ENCODE data around the gene ZNF687. TPM values are rescaled to one million over a fixed set of nuclear protein-coding genes. Genes with fewer than 3 reads are reported as not detected.

The ZNF687 gene
- total RNA-seq, 2 experiments from 2014 or later, result 20.9 to 22.0 TPM

DNA sequence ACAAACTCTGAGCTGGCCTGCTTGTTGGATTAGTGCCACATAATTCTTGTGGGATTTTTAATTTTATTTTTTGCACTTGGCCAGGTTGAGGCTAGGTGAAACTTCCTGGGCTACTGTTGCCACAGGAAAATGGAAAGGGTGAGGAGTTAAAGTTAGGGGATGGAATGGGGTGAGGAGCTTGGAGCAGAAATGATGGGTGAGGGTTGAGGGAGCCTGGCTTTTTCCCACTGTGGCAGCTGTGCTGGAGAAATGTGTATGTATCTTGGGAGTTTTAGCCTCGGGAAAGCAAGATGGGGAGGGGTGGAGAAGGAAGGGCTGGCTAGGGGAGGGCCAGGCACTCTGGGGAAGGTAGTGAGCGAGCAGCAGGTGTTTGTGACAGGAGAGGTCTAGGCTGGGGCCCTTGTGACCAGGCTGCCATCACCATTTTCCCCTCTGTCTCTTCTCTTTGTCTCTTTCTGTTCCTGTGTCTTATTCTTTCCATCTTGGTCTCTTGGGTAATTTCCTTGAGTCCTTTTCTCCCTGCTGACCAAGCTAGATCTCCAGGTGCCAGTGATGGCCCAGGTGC, 2.0 kb downstream of the ZNF687 start:
- no peaks in the 10 kb centered on the region for H3K27me3 Mint-ChIP-seq (ENCODE audit: low read depth)
- H3K4me3 Mint-ChIP-seq, result peak overlapping the region; percentile 98
- intact Hi-C loops (cut with micrococcal nuclease), result loop anchor here (5.0 to 10.0 kb wide), 4 partner anchors 228 to 623 kb away; partner anchors contain the start of genes C2CD4D, CGN, SNX27 and THEM4
- H3K4me1 Mint-ChIP-seq (ENCODE audit: low read depth), result peaks cover 32% of the 10 kb centered on the region
- H3K36me3 Mint-ChIP-seq (ENCODE audit: low read depth), result peaks cover 6% of the 10 kb centered on the region
- CTCF ChIA-PET, result interaction anchor here (0.9 to 2.6 kb wide), 4 partner anchors 17 to 184 kb away, joined by 3 to 14 read pairs (median 6); no protein-coding TSS in a partner anchor
- DNase-seq, result no peak
- H3K27ac Mint-ChIP-seq, result peak overlapping the region; percentile 89
- no peaks in the 10 kb centered on the region for H3K9me3 Mint-ChIP-seq

DNA sequence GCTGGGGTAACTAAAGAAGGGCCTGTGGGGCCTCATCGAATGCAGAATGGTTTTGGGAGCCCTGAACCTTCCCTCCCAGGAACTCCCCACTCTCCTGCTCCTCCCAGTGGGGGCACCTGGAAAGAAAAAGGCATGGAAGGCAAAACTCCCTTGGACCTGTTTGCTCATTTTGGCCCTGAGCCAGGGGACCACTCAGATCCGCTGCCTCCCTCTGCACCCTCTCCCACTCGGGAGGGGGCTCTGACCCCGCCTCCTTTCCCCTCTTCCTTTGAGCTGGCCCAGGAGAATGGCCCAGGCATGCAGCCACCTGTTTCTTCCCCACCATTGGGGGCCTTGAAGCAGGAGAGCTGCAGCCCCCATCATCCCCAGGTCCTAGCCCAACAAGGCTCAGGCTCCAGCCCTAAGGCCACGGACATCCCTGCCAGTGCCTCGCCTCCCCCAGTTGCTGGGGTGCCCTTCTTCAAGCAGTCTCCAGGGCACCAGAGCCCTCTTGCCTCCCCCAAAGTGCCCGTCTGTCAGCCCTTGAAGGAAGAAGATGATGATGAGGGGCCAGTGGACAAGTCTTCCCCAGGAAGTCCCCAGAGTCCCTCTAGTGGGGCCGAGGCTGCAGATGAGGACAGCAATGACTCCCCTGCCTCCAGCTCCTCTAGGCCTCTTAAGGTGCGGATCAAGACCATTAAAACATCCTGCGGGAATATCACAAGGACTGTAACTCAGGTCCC, 4.7 kb downstream of the ZNF687 start:
- peaks cover 35% of the 10 kb centered on the region for H3K4me1 Mint-ChIP-seq (ENCODE audit: low read depth)
- no peak for DNase-seq
- H3K27ac Mint-ChIP-seq, result no peak overlapping the region
- CTCF ChIA-PET, result no interaction called here
- H3K4me3 Mint-ChIP-seq, result no peak overlapping the region
- no peaks in the 10 kb centered on the region for H3K27me3 Mint-ChIP-seq (ENCODE audit: low read depth)
- H3K9me3 Mint-ChIP-seq, result no peaks in the 10 kb centered on the region
- intact Hi-C loops (cut with micrococcal nuclease), result loop anchor here (10.0 kb wide), 1 partner anchor 328 kb away; the partner anchor contains the start of gene SNX27
- peaks cover 14% of the 10 kb centered on the region for H3K36me3 Mint-ChIP-seq (ENCODE audit: low read depth)

DNA sequence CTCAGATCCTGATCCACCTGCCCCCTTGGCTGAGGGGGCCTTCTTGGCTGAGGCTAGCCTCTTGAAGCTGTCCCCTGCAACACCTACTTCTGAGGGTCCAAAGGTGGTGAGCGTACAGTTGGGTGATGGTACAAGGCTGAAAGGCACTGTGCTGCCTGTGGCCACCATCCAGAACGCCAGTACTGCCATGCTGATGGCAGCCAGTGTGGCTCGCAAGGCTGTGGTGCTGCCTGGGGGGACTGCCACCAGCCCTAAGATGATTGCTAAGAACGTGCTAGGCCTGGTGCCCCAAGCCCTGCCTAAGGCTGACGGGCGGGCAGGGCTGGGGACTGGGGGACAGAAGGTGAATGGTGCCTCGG, 5.2 kb downstream of the ZNF687 start:
- no peak for DNase-seq
- no peaks in the 10 kb centered on the region for H3K9me3 Mint-ChIP-seq
- H3K27ac Mint-ChIP-seq, result no peak overlapping the region
- H3K4me3 Mint-ChIP-seq, result no peak overlapping the region
- H3K27me3 Mint-ChIP-seq (ENCODE audit: low read depth), result no peaks in the 10 kb centered on the region
- H3K4me1 Mint-ChIP-seq (ENCODE audit: low read depth), result peaks cover 35% of the 10 kb centered on the region
- peaks cover 12% of the 10 kb centered on the region for H3K36me3 Mint-ChIP-seq (ENCODE audit: low read depth)
- CTCF ChIA-PET, result no interaction called here
- intact Hi-C loops (cut with micrococcal nuclease), result loop anchor here (10.0 kb wide), 1 partner anchor 327 kb away; the partner anchor contains the start of gene SNX27

DNA sequence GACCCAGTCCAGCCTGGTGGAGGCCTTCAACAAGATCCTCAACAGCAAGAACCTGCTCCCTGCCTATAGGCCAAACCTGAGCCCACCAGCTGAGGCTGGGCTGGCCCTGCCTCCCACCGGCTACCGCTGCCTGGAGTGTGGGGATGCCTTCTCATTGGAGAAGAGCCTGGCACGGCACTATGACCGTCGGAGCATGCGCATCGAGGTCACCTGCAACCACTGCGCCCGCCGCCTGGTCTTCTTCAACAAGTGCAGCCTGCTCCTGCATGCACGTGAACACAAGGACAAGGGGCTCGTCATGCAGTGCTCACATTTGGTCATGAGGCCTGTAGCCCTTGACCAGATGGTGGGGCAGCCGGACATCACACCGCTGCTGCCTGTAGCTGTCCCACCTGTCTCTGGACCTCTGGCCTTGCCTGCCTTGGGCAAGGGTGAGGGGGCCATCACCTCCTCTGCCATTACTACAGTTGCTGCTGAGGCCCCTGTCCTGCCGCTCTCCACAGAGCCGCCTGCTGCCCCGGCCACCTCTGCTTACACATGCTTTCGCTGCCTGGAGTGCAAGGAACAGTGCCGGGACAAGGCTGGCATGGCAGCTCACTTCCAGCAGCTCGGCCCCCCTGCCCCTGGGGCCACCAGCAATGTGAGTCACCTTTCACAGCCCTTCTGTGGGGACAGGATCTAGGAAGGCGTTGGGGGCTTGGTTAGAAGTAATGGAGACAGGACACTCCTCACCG, 5.8 kb downstream of the ZNF687 start:
- Mint-ChIP-seq H3K36me3 (ENCODE audit: low read depth) (peaks cover 15% of the 10 kb centered on the region), H3K27me3 (ENCODE audit: low read depth) (no peaks in the 10 kb centered on the region), H3K9me3 (no peaks in the 10 kb centered on the region), H3K4me3 (no peak overlapping the region), H3K27ac (no peak overlapping the region), H3K4me1 (ENCODE audit: low read depth) (peaks cover 34% of the 10 kb centered on the region)
- no peak for DNase-seq
- intact Hi-C loops (cut with micrococcal nuclease), result loop anchor here (10.0 kb wide), 1 partner anchor 327 kb away; the partner anchor contains the start of gene SNX27
- CTCF ChIA-PET, result no interaction called here

DNA sequence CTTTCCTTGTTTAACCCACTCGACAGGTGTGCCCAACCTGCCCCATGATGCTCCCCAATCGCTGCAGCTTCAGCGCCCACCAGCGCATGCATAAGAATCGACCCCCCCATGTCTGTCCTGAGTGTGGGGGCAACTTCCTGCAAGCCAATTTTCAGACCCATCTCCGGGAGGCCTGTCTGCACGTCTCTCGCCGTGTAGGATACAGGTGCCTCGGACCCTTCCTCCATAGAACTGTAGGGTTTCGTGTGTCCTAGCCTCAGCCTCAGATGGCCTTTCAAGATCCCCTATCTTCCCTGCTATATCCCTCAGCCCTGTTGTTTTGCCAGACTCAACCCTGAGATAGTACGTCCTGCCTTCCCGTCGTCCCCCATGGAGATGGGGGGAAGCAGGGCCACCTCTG, 6.4 kb downstream of the ZNF687 start:
- Mint-ChIP-seq H3K9me3 (no peaks in the 10 kb centered on the region), H3K27ac (peak overlapping the region; percentile 20), H3K4me1 (ENCODE audit: low read depth) (peaks cover 28% of the 10 kb centered on the region), H3K36me3 (ENCODE audit: low read depth) (peaks cover 19% of the 10 kb centered on the region), H3K4me3 (no peak overlapping the region), H3K27me3 (ENCODE audit: low read depth) (no peaks in the 10 kb centered on the region)
- intact Hi-C loops (cut with micrococcal nuclease), result loop anchor here (10.0 kb wide), 1 partner anchor 326 kb away; the partner anchor contains the start of gene SNX27
- CTCF ChIA-PET, result no interaction called here
- DNase-seq, result no peak

DNA sequence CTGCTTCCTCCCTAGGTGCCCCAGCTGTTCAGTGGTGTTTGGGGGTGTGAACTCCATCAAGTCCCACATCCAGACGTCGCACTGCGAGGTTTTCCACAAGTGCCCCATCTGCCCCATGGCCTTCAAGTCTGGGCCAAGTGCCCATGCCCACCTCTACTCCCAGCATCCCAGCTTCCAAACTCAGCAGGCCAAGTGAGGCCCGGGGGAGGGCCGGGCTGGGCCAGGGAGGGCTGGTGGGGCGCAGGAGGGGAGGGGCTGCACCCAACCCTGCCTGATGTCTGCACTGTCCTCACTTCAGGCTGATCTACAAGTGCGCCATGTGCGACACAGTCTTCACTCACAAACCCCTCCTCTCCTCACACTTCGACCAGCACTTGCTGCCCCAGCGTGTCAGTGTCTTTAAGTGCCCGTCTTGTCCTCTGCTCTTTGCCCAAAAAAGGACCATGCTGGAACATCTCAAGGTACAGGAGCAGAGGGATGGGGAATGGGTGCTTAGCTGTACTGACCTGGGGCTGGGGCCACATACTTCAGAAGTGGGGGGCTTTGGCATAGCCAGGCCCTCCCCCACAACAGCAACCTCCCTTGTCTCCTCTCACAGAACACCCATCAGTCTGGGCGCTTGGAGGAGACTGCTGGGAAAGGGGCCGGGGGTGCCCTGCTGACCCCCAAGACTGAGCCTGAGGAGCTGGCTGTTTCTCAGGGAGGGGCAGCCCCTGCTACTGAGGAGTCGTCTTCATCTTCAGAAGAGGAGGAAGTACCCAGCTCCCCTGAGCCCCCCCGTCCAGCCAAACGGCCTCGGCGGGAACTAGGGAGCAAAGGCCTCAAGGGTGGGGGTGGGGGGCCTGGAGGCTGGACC, 7.2 kb downstream of the ZNF687 start:
- H3K27ac Mint-ChIP-seq, result peak overlapping the region; percentile 1
- DNase-seq, result no peak
- no peaks in the 10 kb centered on the region for H3K27me3 Mint-ChIP-seq (ENCODE audit: low read depth)
- H3K9me3 Mint-ChIP-seq, result no peaks in the 10 kb centered on the region
- intact Hi-C loops (cut with micrococcal nuclease), result loop anchor here (10.0 kb wide), 1 partner anchor 325 kb away; the partner anchor contains the start of gene SNX27
- CTCF ChIA-PET, result no interaction called here
- no peak overlapping the region for H3K4me3 Mint-ChIP-seq
- H3K36me3 Mint-ChIP-seq (ENCODE audit: low read depth), result peaks cover 19% of the 10 kb centered on the region
- H3K4me1 Mint-ChIP-seq (ENCODE audit: low read depth), result peaks cover 20% of the 10 kb centered on the region

DNA sequence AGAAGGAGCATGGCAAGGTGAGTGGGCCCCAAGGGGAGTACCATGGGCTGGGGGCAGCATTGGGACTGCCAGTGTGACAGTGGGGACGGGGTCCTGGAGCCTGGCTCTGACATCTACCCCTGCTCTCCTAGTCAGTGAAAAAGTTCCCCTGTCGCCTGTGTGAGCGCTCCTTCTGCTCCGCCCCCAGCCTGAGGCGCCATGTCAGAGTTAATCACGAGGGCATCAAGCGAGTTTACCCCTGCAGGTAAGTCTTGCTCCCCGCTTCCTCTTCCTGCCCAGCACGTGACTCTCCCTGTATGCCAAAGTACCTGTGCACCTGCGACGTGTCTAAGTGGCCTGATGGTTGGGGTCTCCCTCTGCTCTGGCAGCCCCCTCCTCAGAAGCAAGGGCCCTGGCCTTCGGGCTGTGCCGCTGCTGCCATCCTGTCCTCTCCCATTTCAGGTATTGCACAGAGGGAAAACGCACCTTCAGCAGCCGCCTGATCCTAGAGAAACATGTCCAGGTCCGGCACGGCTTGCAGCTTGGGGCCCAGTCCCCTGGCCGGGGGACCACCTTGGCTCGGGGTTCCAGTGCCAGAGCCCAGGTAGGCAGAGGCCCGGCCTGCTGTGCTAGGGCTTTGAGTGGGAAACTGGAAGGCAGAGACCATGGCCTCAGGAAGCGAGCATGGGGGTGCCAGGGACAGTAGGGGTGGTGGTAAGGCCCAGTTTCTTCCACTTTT, 8.1 kb downstream of the ZNF687 start:
- Mint-ChIP-seq H3K4me1 (ENCODE audit: low read depth) (peaks cover 18% of the 10 kb centered on the region), H3K4me3 (no peak overlapping the region), H3K27me3 (ENCODE audit: low read depth) (no peaks in the 10 kb centered on the region), H3K27ac (peak overlapping the region; percentile 36), H3K36me3 (ENCODE audit: low read depth) (peaks cover 23% of the 10 kb centered on the region), H3K9me3 (no peaks in the 10 kb centered on the region)
- no peak for DNase-seq
- CTCF ChIA-PET, result no interaction called here
- intact Hi-C loops (cut with micrococcal nuclease), result loop anchor here (10.0 kb wide), 1 partner anchor 325 kb away; the partner anchor contains the start of gene SNX27

DNA sequence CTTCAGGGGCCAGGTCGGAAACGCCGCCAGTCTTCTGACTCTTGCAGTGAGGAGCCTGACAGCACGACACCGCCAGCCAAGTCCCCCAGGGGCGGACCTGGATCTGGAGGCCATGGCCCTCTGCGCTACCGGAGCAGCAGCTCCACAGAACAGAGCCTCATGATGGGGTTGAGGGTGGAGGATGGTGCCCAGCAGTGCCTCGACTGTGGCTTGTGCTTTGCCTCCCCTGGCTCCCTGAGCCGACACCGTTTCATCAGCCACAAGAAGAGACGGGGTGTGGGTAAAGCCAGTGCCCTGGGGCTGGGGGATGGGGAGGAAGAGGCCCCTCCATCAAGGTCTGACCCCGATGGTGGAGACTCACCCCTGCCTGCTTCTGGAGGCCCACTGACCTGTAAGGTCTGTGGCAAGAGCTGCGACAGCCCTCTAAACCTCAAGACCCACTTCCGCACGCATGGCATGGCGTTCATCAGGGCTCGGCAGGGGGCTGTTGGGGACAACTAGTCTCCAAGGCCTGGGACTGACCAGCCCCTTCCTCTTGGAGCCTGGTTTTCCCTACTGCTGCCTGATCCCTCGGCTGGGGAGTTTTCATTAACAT, 8.7 kb downstream of the ZNF687 start:
- no peaks in the 10 kb centered on the region for H3K27me3 Mint-ChIP-seq (ENCODE audit: low read depth)
- H3K4me1 Mint-ChIP-seq (ENCODE audit: low read depth), result peaks cover 18% of the 10 kb centered on the region
- no peak overlapping the region for H3K27ac Mint-ChIP-seq
- peaks cover 24% of the 10 kb centered on the region for H3K36me3 Mint-ChIP-seq (ENCODE audit: low read depth)
- no peak overlapping the region for H3K4me3 Mint-ChIP-seq
- DNase-seq, result no peak
- CTCF ChIA-PET, result no interaction called here
- intact Hi-C loops (cut with micrococcal nuclease), result no loop called here
- no peaks in the 10 kb centered on the region for H3K9me3 Mint-ChIP-seq

DNA sequence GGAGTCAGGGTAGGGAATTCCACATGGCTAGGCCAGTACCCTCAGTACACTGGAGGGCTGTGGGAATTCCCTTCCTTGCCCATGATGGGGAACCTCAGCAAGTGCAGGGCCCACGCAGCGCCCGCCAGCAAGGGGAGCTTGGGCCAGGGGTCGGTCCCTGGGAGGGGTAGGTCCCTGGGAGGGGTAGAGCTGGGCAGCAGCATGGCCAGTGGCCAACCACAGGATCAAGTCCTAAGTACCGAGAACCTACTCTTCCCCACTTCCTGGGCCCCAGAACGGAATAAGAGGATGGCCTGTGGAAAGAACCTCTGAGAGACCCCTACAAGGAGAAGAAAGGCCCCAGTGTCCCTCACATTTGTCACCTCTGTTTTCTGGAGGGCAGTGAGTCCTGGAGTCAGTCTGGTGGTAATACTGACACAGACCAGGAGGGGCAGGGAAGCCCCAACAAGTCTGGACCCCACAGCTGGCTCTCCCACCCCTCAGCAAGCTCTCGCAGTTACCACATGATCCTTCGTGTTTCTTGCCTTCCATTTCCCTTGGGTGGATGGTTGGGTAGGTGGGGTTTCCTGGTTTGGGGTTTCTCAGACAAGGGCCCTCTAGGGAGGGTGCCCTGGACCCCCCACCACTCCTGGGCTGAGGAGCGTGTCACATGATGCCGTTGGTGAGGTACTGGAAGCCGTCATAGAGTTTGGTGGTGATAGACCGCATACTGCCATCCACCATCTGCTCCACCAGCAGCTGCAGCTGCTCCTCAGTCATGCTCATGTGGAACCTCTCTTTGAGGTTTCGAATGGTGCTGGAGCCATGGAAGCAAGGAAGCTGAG, 10.3 kb downstream of the ZNF687 start:
- intact Hi-C loops (cut with micrococcal nuclease), result no loop called here
- Mint-ChIP-seq H3K27ac (peak overlapping the region; percentile 46), H3K36me3 (ENCODE audit: low read depth) (peaks cover 21% of the 10 kb centered on the region), H3K9me3 (no peaks in the 10 kb centered on the region), H3K4me3 (no peak overlapping the region), H3K4me1 (ENCODE audit: low read depth) (peaks cover 13% of the 10 kb centered on the region), H3K27me3 (ENCODE audit: low read depth) (no peaks in the 10 kb centered on the region)
- CTCF ChIA-PET, result interaction anchor here (1.5 to 7.2 kb wide), 2 partner anchors 9 to 48 kb away, joined by 4 to 59 read pairs; no protein-coding TSS in a partner anchor
- DNase-seq, result no peak

DNA sequence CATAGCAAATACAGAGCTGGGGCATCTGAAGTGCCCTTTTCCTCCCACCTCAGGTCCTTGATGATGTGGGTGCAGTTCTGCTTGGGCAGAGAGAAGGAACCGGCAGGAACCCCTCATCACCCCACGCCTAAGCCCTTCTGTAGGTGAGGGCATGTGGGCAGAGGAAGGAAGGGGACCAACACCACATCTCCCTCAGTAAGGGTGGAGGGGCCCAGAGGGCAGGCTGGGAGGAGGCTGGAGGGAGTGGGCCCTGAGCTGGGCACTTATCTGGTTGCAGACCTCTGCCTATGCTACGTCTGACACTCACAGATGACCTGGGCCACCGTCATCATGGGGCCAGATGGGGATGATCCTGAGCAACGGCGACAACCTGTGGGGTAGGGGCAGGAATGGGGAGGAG, 11.0 kb downstream of the ZNF687 start:
- no peaks in the 10 kb centered on the region for H3K9me3 Mint-ChIP-seq
- H3K4me1 Mint-ChIP-seq (ENCODE audit: low read depth), result peaks cover 13% of the 10 kb centered on the region
- no peak overlapping the region for H3K4me3 Mint-ChIP-seq
- CTCF ChIA-PET, result interaction anchor here (1.5 to 7.2 kb wide), 2 partner anchors 9 to 48 kb away, joined by 4 to 59 read pairs; no protein-coding TSS in a partner anchor
- no peaks in the 10 kb centered on the region for H3K27me3 Mint-ChIP-seq (ENCODE audit: low read depth)
- intact Hi-C loops (cut with micrococcal nuclease), result no loop called here
- H3K36me3 Mint-ChIP-seq (ENCODE audit: low read depth), result peaks cover 23% of the 10 kb centered on the region
- no peak overlapping the region for H3K27ac Mint-ChIP-seq
- no peak for DNase-seq

Data from activated naive CD4-positive, alpha-beta T cell treated with anti-CD3 and anti-CD28 coated beads for 36 hours (primary cell).